GM21576 (cell line): ENCODE data around the gene SORD.
"Not testable (repeated sequence)": the region's sequence is repeated elsewhere in the genome, so short reads cannot be mapped to it uniquely, and the experiment has no call there.

Experiments used
- ATAC-seq: cut with Tn5 transposase; IDR thresholded peaks from one replicate; pipeline ENCODE4 v1.9.1; 2021; ENCODE audit warnings: mild to moderate bottlenecking, moderate library complexity; ENCODE audit not compliant: unreplicated experiment

The SORD gene

DNA sequence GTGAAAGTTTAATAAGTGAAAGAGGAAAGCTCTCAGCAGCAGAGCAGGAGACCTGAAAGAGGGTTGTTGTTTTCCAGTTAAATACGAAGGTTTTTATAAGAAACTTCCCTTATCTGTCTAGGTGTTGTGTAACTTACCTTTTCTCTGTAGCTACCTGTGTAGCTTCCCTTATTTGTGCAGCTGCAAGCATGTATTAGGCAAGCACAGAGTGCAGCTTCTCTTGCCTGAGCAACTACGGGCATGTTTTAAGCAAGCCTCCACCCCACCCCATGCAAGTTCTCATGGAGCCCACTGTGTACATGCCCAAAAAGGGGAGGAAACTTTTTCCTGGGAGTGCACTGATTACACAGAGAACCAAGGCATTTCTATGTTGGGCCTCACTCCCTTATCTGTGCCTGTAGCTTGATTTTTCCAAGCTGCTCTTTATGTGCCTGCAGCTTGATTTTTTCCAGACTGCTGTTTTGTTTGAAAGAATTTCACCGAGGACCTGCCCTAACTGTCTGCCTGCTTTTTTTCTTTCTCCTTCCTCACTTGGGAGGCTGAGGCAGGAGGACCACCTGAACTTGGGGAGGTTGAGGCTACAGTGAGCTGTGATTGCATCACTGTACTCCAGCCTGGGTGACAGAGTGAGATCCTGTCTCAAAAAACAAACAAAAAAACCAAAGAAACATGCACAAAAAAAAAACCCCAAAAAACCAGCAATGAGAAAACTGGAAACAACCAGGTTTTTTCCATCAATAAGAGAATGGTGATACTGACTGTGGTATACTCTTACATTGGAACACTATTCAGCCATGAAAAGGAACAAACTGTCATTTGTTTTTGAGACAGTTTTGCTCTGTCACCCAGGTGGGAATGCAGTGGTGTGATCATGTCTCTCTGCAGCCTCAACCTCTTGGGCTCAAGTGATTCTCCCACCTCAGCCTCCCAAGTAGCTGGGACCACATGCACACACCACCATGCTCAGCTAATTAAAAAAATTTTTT lies 36.0 kb downstream of the SORD start:
- ATAC-seq: not testable (repeated sequence)

DNA sequence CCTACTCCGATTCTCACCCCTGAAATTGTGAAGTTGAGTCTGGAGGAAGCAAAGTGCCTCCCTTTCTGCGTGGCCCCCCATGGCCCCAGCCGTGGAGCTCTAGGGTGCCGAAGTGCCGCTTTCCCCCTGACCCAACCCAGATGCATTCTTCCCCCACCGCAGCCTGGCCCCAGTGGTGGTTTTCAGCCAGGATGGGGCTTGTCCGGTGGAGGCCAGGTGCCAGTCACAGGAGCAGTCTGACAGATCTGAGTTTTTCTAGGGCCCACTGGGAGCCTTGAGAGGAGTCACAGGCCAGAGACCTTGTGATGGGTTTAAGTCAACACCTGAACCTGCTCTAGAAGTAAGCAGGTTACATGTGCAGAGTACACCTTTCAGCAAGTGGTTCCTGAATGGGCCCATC lies 39.3 kb downstream of the SORD start:
- not testable (repeated sequence) for ATAC-seq

DNA sequence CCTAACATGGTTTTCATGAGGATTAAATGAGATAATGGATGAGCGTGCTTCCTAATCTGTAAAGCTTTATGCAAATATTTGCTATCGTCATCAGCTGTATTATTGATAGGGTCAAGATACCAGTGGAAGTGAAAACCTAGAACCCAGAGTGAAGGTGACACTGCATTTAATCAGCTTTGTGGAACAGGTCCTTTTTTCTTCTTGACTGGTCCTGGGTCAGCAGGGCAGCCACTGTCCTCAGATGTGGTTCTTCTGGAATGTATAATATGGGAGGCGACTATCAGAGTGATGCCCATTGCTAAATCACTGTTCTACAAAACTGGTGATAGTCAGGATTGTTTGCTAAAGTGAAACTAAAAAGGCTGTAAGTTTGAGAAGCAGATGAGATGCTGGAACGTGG lies 41.4 kb downstream of the SORD start:
- ATAC-seq: no peak

DNA sequence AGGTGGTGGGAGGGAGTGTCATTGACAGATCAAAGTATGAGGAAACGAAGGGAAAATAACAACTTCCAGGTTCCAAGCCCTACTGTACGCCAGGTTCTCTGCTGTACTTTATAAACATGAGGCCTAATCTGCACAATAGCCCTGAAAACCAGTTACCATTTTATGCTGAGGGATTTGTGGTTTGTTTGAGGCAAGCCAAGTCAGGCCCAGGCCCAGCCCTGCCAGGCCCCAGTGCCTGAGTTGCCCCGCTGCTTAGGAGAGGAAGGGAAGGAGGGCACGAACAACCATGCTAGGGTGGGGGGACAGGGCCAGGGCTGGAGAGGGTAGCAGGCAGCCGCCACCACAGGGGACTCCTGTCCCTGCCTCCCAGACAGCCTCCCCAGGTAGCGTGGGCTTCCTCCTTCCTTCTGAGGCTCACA lies 47.0 kb downstream of the SORD start:
- ATAC-seq: not testable (repeated sequence)

DNA sequence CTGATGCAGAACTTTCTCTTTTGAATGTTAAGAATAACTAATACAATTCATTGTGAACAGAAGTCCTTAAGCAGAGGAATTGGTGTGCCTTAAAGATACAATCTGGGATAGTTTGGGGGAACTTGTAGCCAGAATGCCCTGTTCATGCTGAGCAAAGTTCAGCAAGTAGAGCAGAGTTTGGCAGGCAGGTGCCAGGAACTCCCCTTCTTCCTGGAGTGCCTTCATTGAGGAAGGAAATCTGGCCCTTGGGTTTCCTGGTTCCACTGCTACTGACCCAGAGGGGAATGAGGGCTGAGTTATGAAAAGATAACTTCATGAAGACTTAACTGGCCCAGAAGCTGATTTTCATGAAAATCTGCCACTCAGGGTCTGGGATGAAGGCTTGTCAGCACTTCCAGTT lies 50.6 kb downstream of the SORD start:
- ATAC-seq: not testable (repeated sequence)

DNA sequence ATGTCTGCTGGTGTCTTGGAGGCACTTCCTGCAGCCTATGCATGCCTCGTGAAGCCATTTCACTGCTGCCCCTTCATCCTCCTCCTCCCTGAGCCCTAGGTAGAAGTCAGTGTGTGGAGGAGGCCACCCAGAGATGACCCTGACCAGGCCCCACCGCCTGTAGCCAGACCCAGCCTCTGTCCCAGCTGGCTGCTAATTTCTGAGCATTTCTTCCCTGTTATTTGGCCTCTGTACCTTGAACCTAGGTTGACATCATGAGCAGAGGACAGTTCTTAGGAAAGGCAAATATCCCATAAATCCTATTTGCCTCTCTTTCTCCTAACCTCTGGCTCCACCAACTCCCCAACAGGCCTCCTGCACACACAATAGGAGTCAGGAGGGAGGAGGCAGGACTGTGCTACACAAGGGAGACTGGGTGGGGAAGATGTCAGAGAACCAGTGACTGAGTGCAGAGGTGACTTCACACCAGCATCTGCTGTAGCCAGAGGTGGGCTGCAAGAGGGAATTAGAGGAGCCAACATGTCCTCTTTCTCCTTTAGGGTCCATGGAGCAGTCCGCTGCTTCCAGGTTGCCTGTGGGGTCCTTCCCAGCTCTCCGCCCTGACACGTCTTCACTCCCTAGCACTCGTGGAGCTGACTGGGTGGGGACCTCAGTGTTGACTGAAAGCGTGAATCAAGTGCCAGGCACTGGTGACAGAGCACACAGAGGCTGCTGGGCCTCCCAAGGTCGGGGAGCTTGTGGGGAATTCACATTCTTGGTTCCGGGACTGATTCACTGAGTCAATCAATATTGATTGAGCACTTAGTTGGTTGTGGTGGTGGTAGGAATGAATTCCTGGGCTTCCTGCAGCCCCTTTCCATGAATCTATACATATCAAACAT lies 52.7 kb downstream of the SORD start:
- ATAC-seq: not testable (repeated sequence)

DNA sequence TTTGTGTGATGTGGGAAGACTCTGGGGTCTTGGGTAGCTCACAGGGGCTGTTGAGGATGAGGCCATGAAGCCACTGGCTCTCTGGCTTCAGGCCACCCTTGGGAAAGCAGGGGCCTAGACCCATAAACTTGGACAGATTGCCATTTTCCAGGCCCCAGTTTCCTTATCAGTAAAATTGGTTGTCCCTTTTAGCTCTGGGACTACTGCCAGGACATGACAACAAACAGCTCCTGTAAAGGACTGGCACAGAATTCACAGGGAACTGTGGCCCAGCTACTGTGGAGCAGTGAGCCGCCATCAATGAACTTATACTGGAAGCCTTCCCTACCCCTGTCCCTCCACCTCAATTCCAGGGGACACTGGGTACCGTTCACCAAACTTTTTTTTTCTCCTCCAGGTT lies 54.4 kb downstream of the SORD start:
- ATAC-seq: not testable (repeated sequence)

DNA sequence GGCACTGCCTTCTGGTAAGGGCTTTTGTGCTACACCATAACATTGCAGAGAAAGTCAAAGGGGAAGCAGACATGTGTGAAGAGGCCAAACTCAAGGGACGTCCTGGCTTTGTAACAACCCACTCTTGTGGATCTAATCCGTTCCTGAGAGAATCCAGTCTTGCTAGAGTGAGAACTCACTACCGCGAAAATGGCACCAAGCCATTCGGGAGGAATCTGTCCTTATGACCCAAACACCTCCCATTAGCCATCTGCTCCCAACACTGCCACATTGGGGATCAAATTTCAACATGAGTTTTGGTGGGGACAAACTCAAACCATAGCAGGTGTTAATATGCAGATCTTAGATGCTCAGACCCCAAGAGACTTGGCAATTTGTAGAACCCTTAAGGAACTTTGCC lies 56.2 kb downstream of the SORD start:
- not testable (repeated sequence) for ATAC-seq

DNA sequence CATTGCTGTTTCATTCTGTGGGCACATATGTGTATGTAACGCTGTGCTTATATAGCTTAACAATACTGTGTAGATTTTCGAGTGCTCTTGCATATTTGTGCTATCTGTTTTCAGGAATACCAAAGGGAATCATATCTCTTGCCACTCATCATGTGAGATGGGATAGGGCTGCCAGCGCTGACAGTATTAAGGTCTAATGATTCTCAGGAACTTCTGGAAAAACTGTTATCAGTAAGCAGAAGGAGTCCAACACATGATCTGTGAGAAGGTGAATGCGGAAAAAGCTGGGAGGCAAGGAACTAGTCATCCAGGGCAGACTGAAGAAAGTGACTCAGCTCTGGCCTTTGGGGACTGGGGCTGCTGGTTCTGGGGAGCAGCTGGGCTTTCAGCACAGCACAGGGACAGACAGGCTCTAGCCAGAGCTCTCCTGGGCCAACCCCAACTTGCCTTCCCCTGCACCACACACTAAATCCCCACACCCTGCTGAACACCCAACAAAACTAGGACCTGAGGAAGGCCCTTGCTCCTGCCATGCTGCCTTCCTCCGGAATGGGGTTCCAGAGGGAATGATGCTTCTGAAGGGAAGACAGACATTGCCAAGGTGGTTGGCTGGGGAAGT lies 56.7 kb downstream of the SORD start:
- ATAC-seq: not testable (repeated sequence)

DNA sequence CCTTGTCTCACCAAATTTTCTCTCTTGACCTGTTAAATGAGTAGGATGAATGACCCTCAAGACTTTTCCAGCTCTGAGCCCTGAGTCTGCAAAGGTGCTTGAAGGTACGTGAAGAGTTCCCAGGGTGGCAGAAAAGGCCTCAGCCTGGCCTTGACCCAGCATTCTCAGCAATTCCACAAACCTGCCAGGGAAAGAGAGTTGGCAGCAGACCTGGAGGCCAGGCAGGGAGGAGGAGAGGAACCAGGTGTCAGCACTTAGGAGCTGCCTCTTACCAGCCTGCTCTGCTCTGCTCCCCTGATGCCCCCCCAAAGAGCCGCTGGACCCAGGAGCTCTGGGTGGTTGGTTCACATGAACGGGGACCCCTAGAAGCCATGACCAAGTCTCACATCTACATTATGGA lies 57.6 kb downstream of the SORD start:
- not testable (repeated sequence) for ATAC-seq

DNA sequence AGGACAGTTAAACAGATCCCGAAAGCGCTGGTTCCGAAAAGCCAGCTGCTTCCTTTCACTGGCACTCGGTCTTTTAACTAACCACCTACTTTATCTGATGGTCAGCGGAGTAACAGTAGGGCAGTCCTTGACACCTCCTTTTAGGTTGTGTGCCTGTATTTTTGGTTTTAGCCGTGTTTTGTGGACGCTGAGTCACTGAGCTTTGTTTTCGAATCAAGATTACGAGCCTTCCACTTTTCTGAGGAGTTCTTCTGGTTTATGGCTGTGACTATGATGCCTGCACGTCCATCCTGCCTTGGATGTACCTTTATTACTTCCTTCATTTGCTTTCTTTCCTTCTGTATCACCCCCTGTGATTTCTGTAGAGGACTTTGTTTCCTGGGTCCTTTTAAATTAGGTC lies 59.4 kb downstream of the SORD start:
- not testable (repeated sequence) for ATAC-seq

DNA sequence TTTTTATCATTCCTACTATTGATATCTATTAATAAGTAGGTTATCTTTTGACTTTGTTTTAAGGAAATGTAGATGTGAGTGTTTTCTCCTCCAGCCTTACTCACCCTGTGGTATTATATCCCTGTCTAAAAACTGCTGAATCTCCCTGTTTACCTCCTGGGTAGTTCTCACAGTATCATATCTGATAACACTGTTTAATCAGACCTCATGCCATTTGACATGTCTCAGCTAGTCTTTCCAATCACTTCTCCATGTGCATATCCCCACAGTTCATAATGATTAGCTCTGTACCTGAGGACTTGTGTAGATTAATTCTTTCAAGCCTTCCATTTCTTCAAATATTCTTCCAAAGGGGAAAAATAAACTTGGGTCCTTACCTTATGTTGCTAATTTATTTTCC lies 60.2 kb downstream of the SORD start:
- ATAC-seq: no peak

DNA sequence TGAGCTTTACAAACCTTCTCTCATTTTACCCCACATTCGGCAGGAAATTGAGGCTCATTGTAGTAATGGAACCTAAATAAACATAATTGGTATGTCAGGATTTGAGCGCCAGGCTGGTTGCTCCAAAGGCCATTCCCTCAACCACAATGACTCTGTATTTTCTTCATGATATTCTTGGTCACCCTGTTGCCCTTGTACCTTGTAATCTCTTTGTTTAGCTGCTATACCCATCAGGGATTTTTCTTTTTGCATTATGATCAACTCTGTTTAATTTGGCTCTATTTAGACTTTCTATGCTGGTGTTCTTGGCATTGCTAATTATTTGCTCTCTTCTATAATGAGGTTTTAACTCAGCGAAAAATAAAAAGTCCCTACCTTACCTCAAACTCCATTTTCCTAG lies 61.2 kb downstream of the SORD start:
- no peak for ATAC-seq

DNA sequence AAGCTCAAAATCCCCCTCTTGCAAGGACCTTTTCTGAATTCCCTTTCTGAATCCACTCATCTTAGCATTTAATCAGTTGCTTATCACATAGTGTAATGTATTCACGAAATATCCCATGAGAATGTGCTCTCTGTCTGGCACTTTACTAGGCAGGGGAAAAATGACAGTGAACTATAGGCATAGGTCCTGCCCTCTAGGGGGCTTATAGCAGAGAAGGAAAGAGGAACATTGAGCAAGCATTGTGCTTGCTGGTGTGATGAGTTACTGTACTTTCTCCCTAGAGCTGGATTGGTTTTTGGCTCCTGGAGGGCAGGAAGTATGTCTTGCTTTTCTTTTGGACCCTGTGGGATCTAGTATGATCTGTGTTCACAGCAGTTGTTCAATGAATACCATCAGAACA lies 64.5 kb downstream of the SORD start:
- ATAC-seq: no peak

DNA sequence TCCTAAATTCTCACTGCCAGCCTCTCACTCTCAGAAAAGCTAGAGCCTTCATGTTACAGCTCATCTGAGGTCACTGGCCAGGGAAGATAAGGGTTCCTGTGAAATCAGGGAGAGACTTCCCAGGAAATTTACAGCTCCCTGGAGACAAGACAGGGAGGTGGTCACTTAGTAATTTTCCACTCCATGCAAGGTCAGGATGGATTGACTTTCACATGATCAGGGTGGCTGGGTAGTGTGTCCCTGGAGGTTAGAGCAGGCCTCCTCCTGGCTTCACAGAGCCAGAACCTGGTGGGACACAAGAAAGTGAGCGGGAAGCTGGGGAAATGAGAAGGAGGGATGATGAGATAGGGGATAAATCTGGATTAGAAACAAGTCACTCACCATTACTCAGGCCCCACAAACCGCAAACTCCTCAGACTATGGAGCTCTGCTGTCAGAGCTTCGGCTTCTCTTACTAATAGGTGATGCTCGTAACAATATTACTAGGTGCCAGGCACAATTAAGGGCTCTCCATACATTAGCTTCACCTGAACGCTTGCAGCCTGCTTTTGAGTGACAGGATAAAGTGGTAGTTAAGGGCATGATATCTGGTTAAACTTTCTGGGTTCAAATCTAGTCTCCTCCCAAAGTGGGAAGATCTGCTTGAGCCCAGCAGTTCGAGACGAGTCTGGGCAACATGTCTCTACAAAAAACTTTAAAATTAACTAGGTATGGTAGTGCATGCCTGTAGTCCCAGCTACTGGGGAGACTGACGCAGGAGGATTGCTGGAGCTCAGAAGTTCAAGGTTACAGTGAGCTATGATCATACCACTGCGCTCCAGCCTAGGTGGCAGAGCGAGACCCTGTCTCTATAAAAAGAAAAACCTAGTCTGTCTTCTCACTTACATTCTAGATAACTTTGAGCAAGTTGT lies 66.1 kb downstream of the SORD start:
- ATAC-seq: no peak

DNA sequence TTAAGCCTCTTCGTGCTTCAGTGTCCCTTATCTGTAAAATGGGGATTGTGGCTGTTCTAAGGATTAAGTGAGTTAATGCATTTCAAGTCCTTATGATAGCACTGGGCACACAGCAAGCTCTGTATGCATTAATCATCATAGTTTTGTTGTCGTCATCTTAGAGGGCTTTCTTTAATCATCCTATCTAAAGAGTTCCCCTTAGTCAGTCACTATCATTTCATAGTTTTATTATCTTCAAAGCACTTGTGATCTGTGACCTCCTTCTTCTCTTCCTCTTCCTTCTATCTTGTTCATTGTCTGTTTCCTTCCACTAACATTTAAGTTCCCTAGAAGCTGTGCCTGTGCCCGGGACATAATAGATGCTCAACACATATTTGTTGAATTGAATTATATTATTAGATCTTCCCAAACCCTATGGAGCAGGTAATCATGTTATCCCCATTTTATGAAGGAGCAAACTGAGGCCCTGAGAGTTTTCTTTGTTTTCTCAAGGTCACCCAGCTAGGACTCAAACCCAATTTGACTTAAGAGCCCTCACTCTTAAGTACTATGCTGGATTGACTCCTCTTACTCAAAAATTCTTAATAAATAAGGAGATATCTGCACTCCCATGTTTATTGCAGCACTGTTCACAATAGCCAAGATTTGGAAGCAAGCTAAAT lies 66.8 kb downstream of the SORD start:
- no peak for ATAC-seq

DNA sequence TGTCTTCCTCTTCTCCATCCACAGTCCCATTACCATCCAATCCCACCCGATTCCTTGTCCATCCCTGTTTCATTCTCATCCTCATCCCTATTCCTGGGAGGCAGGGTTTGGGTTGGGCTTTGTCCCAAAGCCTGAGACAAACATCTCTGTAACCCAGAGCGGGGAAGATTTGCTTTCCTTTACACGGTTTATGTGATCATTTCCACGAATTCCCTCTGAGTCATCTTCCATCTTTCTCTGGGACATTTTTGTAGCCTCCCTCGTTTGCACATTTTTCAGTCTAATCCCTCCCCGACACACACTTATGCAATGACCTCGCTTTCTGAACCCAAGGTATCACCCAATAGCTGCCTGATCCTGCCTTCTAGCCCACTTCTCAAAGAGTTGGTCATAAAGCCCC lies 68.2 kb downstream of the SORD start:
- no peak for ATAC-seq

DNA sequence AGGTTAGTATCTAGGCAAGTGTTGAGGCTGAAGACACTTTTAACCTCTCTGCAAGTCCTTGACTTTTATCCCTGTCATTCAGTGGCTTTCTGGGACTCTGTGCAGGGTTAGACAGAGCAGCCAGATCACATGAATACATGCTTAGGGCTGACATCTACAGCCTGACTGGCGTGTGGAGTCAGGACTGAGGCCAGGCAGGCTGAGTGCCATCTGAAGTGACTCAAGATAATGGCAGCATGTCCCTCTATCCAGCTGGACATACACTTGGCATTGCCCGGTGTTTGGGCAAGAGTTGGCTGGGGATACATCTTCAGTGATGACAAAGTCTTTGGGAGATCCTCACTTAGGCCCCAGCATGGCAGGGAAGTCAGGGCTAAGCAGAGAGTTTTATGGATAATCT lies 68.6 kb downstream of the SORD start:
- ATAC-seq: no peak

DNA sequence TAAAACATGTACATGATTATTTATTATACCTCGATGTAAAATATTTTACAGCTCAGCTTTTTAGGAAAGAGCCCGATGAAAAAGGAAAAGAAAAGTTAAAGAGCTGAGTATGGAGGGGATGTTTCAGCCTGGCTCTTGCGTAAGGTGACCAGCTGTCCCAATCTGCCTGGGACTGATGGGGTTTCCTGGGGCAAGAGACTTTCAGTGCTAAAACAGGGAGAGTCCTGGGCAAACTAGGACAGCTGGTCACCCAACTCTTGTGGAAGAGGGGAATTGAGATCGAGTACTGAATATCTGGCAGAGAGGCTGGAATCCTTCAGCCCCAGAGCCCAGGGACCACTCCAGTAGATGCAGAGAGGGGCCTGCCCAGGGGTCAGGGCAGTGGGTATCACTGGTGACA lies 70.0 kb downstream of the SORD start:
- ATAC-seq: no peak
